Duodenal mucosa (tissue), 2 donors: ENCODE data around the gene XPR1.
"Not testable (repeated sequence)": the region's sequence is repeated elsewhere in the genome, so short reads cannot be mapped to it uniquely, and the experiment has no call there.

Experiments
- H3K27ac ChIP-seq: one replicate; pipeline ENCODE4 v1.7.0; 2013; ENCODE audit warnings: low read depth, low read length
- H3K27me3 ChIP-seq, 2 donors: one replicate each; pipeline ENCODE4 v1.7.0; 2013; ENCODE audit warnings: low read length in 2 of 2, control low read depth in 1 of 2; ENCODE audit not compliant: insufficient read depth in 2 of 2, control insufficient read depth in 1 of 2
- H3K36me3 ChIP-seq, 2 donors: one replicate each; pipeline ENCODE4 v1.7.0; 2013; ENCODE audit warnings: low read length in 2 of 2, control low read depth in 1 of 2; ENCODE audit not compliant: insufficient read depth in 2 of 2, control insufficient read depth in 1 of 2
- H3K4me1 ChIP-seq, 2 donors: one replicate each; pipeline ENCODE4 v1.7.0; 2013; ENCODE audit warnings: low read length in 2 of 2, control low read depth in 1 of 2; ENCODE audit not compliant: insufficient read depth in 2 of 2, control insufficient read depth in 1 of 2
- H3K4me3 ChIP-seq, 2 donors: one replicate each; pipeline ENCODE4 v1.7.0; 2013; ENCODE audit warnings: low read length in 2 of 2, low read depth in 1 of 2
- H3K9ac ChIP-seq, 2 donors: one replicate each; pipeline ENCODE4 v1.7.0; 2013; ENCODE audit warnings: low read length in 2 of 2, low read depth in 1 of 2
- H3K9me3 ChIP-seq, 2 donors: one replicate each; pipeline ENCODE4 v1.7.0; 2013; ENCODE audit warnings: low read length in 2 of 2, control low read depth in 1 of 2; ENCODE audit not compliant: control insufficient read depth in 1 of 2

XPR1 gene

GRCh38 chr1:180641662-180642061 lies 9.8 kb downstream of the XPR1 start:
- Histone ChIP-seq H3K27ac (no peak overlapping the region), H3K27me3 (no peaks in the 10 kb centered on the region), H3K4me3 (no peak overlapping the region), H3K36me3 (peaks cover 0 to 3% of the 10 kb centered on the region in 2 donors), H3K9me3 (no peaks in the 10 kb centered on the region), H3K4me1 (peaks cover 5 to 6% of the 10 kb centered on the region in 2 donors), H3K9ac (no peak overlapping the region)

- H3K9me3 ChIP-seq: no peaks in the 10 kb centered on the region
- no peak overlapping the region for H3K9ac ChIP-seq
- H3K4me3 ChIP-seq: no peak overlapping the region
- peaks cover 0 to 3% of the 10 kb centered on the region in 2 donors for H3K36me3 ChIP-seq
- no peak overlapping the region for H3K27ac ChIP-seq
- no peaks in the 10 kb centered on the region for H3K27me3 ChIP-seq
- H3K4me1 ChIP-seq: peaks cover under 1 to 6% of the 10 kb centered on the region in 2 donors
These were observed 11.0 kb downstream of the XPR1 start for GRCh38 chr1:180642781-180643180.

GRCh38 chr1:180643693-180644092 lies 11.9 kb downstream of the XPR1 start:
- H3K27me3 ChIP-seq: no peaks in the 10 kb centered on the region
- peaks cover 0 to 3% of the 10 kb centered on the region in 2 donors for H3K36me3 ChIP-seq
- no peak overlapping the region for H3K9ac ChIP-seq
- H3K27ac ChIP-seq: no peak overlapping the region
- peaks cover 0 to 6% of the 10 kb centered on the region in 2 donors for H3K4me1 ChIP-seq
- no peaks in the 10 kb centered on the region for H3K9me3 ChIP-seq
- H3K4me3 ChIP-seq: no peak overlapping the region

GRCh38 chr1:180644526-180645192 lies 12.8 kb downstream of the XPR1 start:
- Histone ChIP-seq H3K4me3 (no peak overlapping the region), H3K27ac (no peak overlapping the region), H3K27me3 (no peaks in the 10 kb centered on the region), H3K4me1 (peaks cover 0 to 6% of the 10 kb centered on the region in 2 donors), H3K9ac (no peak overlapping the region), H3K9me3 (no peaks in the 10 kb centered on the region), H3K36me3 (peaks cover 0 to 3% of the 10 kb centered on the region in 2 donors)

- H3K4me1 ChIP-seq, H3K27ac ChIP-seq, H3K27me3 ChIP-seq, H3K9ac ChIP-seq, H3K36me3 ChIP-seq, H3K9me3 ChIP-seq, H3K4me3 ChIP-seq: not testable (repeated sequence)
These were observed 13.4 kb downstream of the XPR1 start for GRCh38 chr1:180645261-180645660.

GRCh38 chr1:180646093-180646492 lies 14.3 kb downstream of the XPR1 start:
- peaks cover 0 to 3% of the 10 kb centered on the region in 2 donors for H3K36me3 ChIP-seq
- H3K4me3 ChIP-seq: no peak overlapping the region
- no peak overlapping the region for H3K9ac ChIP-seq
- peaks cover 0 to 6% of the 10 kb centered on the region in 2 donors for H3K4me1 ChIP-seq
- H3K9me3 ChIP-seq: no peaks in the 10 kb centered on the region
- H3K27ac ChIP-seq: no peak overlapping the region
- no peaks in the 10 kb centered on the region for H3K27me3 ChIP-seq

- Histone ChIP-seq H3K9me3 (no peaks in the 10 kb centered on the region), H3K36me3 (peaks cover 0 to 3% of the 10 kb centered on the region in 2 donors), H3K27ac (no peak overlapping the region), H3K4me1 (peaks cover 0 to 6% of the 10 kb centered on the region in 2 donors), H3K4me3 (no peak overlapping the region), H3K27me3 (no peaks in the 10 kb centered on the region), H3K9ac (no peak overlapping the region)
These were observed 14.7 kb downstream of the XPR1 start for GRCh38 chr1:180646547-180646946.

- no peaks in the 10 kb centered on the region for H3K27me3 ChIP-seq
- H3K4me1 ChIP-seq: no peaks in the 10 kb centered on the region
- H3K9me3 ChIP-seq: peaks cover 2 to 3% of the 10 kb centered on the region in 2 donors
- no peak overlapping the region for H3K27ac ChIP-seq
- H3K4me3 ChIP-seq: no peak overlapping the region
- H3K9ac ChIP-seq: no peak overlapping the region
- no peaks in the 10 kb centered on the region for H3K36me3 ChIP-seq
These were observed 21.0 kb downstream of the XPR1 start for GRCh38 chr1:180652792-180653191.

GRCh38 chr1:180662709-180663108 lies 30.9 kb downstream of the XPR1 start:
- H3K9ac ChIP-seq: no peak overlapping the region
- H3K36me3 ChIP-seq: peaks cover 2 to 9% of the 10 kb centered on the region in 2 donors
- H3K27me3 ChIP-seq: no peaks in the 10 kb centered on the region
- H3K4me1 ChIP-seq: no peaks in the 10 kb centered on the region
- peaks cover 8 to 27% of the 10 kb centered on the region in 2 donors for H3K9me3 ChIP-seq
- H3K27ac ChIP-seq: no peak overlapping the region
- H3K4me3 ChIP-seq: no peak overlapping the region

GRCh38 chr1:180670681-180671080 lies 38.9 kb downstream of the XPR1 start:
- no peaks in the 10 kb centered on the region for H3K27me3 ChIP-seq
- peaks cover 0 to 2% of the 10 kb centered on the region in 2 donors for H3K36me3 ChIP-seq
- no peaks in the 10 kb centered on the region for H3K4me1 ChIP-seq
- H3K4me3 ChIP-seq: no peak overlapping the region
- no peak overlapping the region for H3K9ac ChIP-seq
- no peak overlapping the region for H3K27ac ChIP-seq
- H3K9me3 ChIP-seq: peaks cover 7 to 14% of the 10 kb centered on the region in 2 donors
